PC-9 (cell line): ENCODE data around the gene NUDC. TPM values are rescaled to one million over a fixed set of nuclear protein-coding genes. Genes with fewer than 3 reads are reported as not detected.

Experiments
- BruUV-seq: library from RNA; stranded (reverse); fragments of 400-500 nt; replicated peaks from 2 replicates; lab custom pipeline; 2021; lab: Mats Ljungman, UMichigan
- CTCF ChIA-PET: fragments of 300-600 bp; sonication (Branson Sonifier 250); formaldehyde crosslinking; loops from one replicate; lab custom pipeline; 2022; ENCODE audit warnings: antibody characterized with exemption; lab: Charles Lee
- POLR2A ChIA-PET: fragments of 300-600 bp; sonication (Branson Sonifier 250); formaldehyde crosslinking; loops from one replicate; lab custom pipeline; 2022; ENCODE audit warnings: antibody characterized with exemption; ENCODE audit not compliant: unreplicated experiment; lab: Charles Lee
- DNase-seq, 2 experiments: peaks; one replicate each; pipeline versions ENCODE4 v3.0.0 to v3.0.0-alpha.2; 2015 to 2022; ENCODE audit warnings: mixed read lengths in 1 of 2
- H2AFZ ChIP-seq: fragments of 200-600 bp; sonication (generic); 2 replicates; pipeline ENCODE4 v1.8.1; 2017; ENCODE audit warnings: antibody characterized with exemption
- H3F3A ChIP-seq: fragments of 200-600 bp; sonication (generic); 2 replicates; pipeline ENCODE4 v1.8.1; 2017; ENCODE audit warnings: antibody characterized with exemption, mild to moderate bottlenecking, low read depth; ENCODE audit not compliant: insufficient read depth
- H3K27ac ChIP-seq: fragments of 200-600 bp; sonication (generic); 2 replicates; pipeline ENCODE4 v1.6.1; 2016; ENCODE audit warnings: mixed run types
- H3K27me3 ChIP-seq: fragments of 200-600 bp; sonication (generic); 2 replicates; pipeline ENCODE4 v1.6.1; 2016; ENCODE audit warnings: low read depth, mixed run types; ENCODE audit not compliant: insufficient read depth
- H3K36me3 ChIP-seq: fragments of 200-600 bp; sonication (generic); 2 replicates; pipeline ENCODE4 v1.6.1; 2016; ENCODE audit warnings: low read depth, mixed run types
- H3K4me1 ChIP-seq: fragments of 200-600 bp; sonication (generic); replicated peaks from 2 replicates; pipeline ENCODE4 v1.6.1; 2016; ENCODE audit warnings: mixed run types; ENCODE audit not compliant: insufficient read depth
- H3K4me2 ChIP-seq: fragments of 200-600 bp; sonication (generic); 2 replicates; pipeline ENCODE4 v1.6.1; 2017; ENCODE audit warnings: mixed run types
- H3K4me3 ChIP-seq: fragments of 200-600 bp; sonication (generic); 2 replicates; pipeline ENCODE4 v1.6.1; 2016; ENCODE audit warnings: mixed run types
- H3K79me2 ChIP-seq: fragments of 200-600 bp; sonication (generic); 2 replicates; pipeline ENCODE4 v1.6.1; 2017; ENCODE audit warnings: low read depth, mixed run types
- H3K9me2 ChIP-seq: fragments of 200-600 bp; sonication (generic); 2 replicates; pipeline ENCODE4 v1.8.1; 2017; ENCODE audit warnings: mild to moderate bottlenecking; ENCODE audit not compliant: insufficient read depth
- H3K9me3 ChIP-seq: fragments of 200-600 bp; sonication (generic); 2 replicates; pipeline ENCODE4 v1.8.1; 2016; ENCODE audit warnings: low read depth; ENCODE audit not compliant: insufficient read depth
- H4K20me1 ChIP-seq: fragments of 200-600 bp; sonication (generic); 2 replicates; pipeline ENCODE4 v1.8.1; 2017; ENCODE audit not compliant: insufficient read depth
- CTCF ChIP-seq: fragments of 200-600 bp; sonication (generic); conservative IDR thresholded peaks from 2 replicates; pipeline ENCODE4 v1.6.1; 2017; ENCODE audit warnings: mixed run types, antibody characterized with exemption, mild to moderate bottlenecking, moderate library complexity
- EZH2 ChIP-seq: fragments of 200-600 bp; sonication (generic); IDR thresholded peaks from 2 replicates; pipeline ENCODE4 v1.8.0; 2017; ENCODE audit warnings: antibody characterized with exemption, low read depth
- intact Hi-C: fragments of 100-400 bp; cut with micrococcal nuclease; formaldehyde crosslinking; loops from one replicate; pipeline ENCODE4 v1.10.0; 2022; ENCODE audit not compliant: unreplicated experiment
- total RNA-seq: library from RNA; stranded (reverse); gene quantifications from 2 replicates; pipeline ENCODE4 v1.2.3, GENCODE V29; 2021

Gene NUDC
- total RNA-seq, 1 experiment from 2014 or later, result 104 TPM

- no peak for TF ChIP-seq EZH2
- BruUV-seq, result no TSS peak
- POLR2A ChIA-PET, result no interaction called here
- CTCF ChIA-PET, result interaction anchor here (0.5 to 0.8 kb wide), 3 partner anchors 10 to 709 kb away, joined by 3 to 9 read pairs (median 4); no protein-coding TSS in a partner anchor
- no peaks in the 10 kb centered on the region for H3K36me3 ChIP-seq
- H3K79me2 ChIP-seq, result no peaks in the 10 kb centered on the region
- H3K4me2 ChIP-seq, result no peak overlapping the region
- H3K27ac ChIP-seq, result no peak overlapping the region
- H3F3A ChIP-seq, result no peaks in the 10 kb centered on the region
- H3K9me3 ChIP-seq, result no peaks in the 10 kb centered on the region
- H3K27me3 ChIP-seq, result no peaks in the 10 kb centered on the region
- no peaks in the 10 kb centered on the region for H3K9me2 ChIP-seq
- DNase-seq, result no peak
- no peaks in the 10 kb centered on the region for H4K20me1 ChIP-seq
- no peaks in the 10 kb centered on the region for H3K4me1 ChIP-seq
- intact Hi-C loops, result no loop called here
- H3K4me3 ChIP-seq, result no peak overlapping the region
- H2AFZ ChIP-seq, result no peak overlapping the region
Measured at GRCh38 chr1:26971590-26971989, 50.0 kb downstream of the NUDC start.

GRCh38 chr1:26972390-26972789, 50.8 kb downstream of the NUDC start:
- no peak overlapping the region for H3K4me2 ChIP-seq
- no peaks in the 10 kb centered on the region for H3K27me3 ChIP-seq
- no peaks in the 10 kb centered on the region for H3K9me2 ChIP-seq
- H3K79me2 ChIP-seq, result no peaks in the 10 kb centered on the region
- H3K27ac ChIP-seq, result no peak overlapping the region
- H3F3A ChIP-seq, result no peaks in the 10 kb centered on the region
- intact Hi-C loops, result no loop called here
- no peak for DNase-seq
- no peak overlapping the region for H2AFZ ChIP-seq
- H3K9me3 ChIP-seq, result no peaks in the 10 kb centered on the region
- no peaks in the 10 kb centered on the region for H3K36me3 ChIP-seq
- no peaks in the 10 kb centered on the region for H3K4me1 ChIP-seq
- BruUV-seq, result no TSS peak
- no peaks in the 10 kb centered on the region for H4K20me1 ChIP-seq
- ChIA-PET POLR2A (interaction anchor here (0.7 kb wide), 1 partner anchor 86 kb away, joined by 4 read pairs; no protein-coding TSS in a partner anchor), CTCF (interaction anchor here (0.5 kb wide), 2 partner anchors 48 to 708 kb away, joined by 4 to 9 read pairs; no protein-coding TSS in a partner anchor)
- TF ChIP-seq EZH2 (no peak), CTCF (no peak)
- H3K4me3 ChIP-seq, result no peak overlapping the region

- Histone ChIP-seq H3K79me2 (no peaks in the 10 kb centered on the region), H2AFZ (no peak overlapping the region), H3K4me1 (no peaks in the 10 kb centered on the region), H3K4me3 (no peak overlapping the region), H4K20me1 (no peaks in the 10 kb centered on the region), H3K4me2 (no peak overlapping the region), H3K9me3 (no peaks in the 10 kb centered on the region), H3K27ac (no peak overlapping the region), H3K9me2 (no peaks in the 10 kb centered on the region), H3K27me3 (no peaks in the 10 kb centered on the region), H3F3A (no peaks in the 10 kb centered on the region), H3K36me3 (no peaks in the 10 kb centered on the region)
- intact Hi-C loops, result no loop called here
- no TSS peak for BruUV-seq
- ChIA-PET CTCF (no interaction called here), POLR2A (no interaction called here)
- no peak for TF ChIP-seq EZH2
- no peak for TF ChIP-seq CTCF
- DNase-seq, result no peak
Measured at GRCh38 chr1:26972821-26973220, 51.3 kb downstream of the NUDC start.
